HepG2 (cell line): ENCODE data around the gene TFPI. TPM values are rescaled to one million over a fixed set of nuclear protein-coding genes. Genes with fewer than 3 reads are reported as not detected.

Source experiments
- ATAC-seq: fragments of 200-7000 bp; cut with Tn5 transposase; 3 replicates; pipeline ENCODE4 v1.9.1; 2020; ENCODE audit warnings: mild to moderate bottlenecking, moderate library complexity
- BruUV-seq: library from RNA; stranded (reverse); fragments of 400-500 nt; replicated peaks from 2 replicates; lab custom pipeline; 2021; lab: Mats Ljungman, UMichigan
- CTCF ChIA-PET: fragments of 300-600 bp; formaldehyde crosslinking; extraction: SDS; loops from one replicate; lab custom pipeline; 2021; ENCODE audit warnings: low total read pairs, inconsistent platforms, low intra/inter-chr PET ratio; lab: Yijun Ruan, JAX
- POLR2A ChIA-PET: fragments of 350-600 bp; sonication (Branson Sonifier 250); formaldehyde crosslinking; loops from one replicate; lab custom pipeline; 2020; ENCODE audit warnings: antibody characterized with exemption, inconsistent platforms; lab: Yijun Ruan, JAX
- DNase-seq: peaks from one replicate; pipeline ENCODE4 v3.0.0-alpha.2; 2015; ENCODE audit warnings: low spot score
- FAIRE-seq: peaks from 3 replicates; lab custom pipeline; 2011; peaks lifted over from hg19 to GRCh38; lab: Jason Lieb, UNC
- H2AFZ ChIP-seq: one replicate; pipeline ENCODE4 v1.6.1; 2011; ENCODE audit warnings: low read length, inconsistent platforms
- H3K27ac ChIP-seq: fragments of 300-600 bp; 3 replicates; pipeline ENCODE4 v1.8.0; 2011; ENCODE audit warnings: mixed run types, mild to moderate bottlenecking, mixed read lengths, low read length, inconsistent platforms; ENCODE audit not compliant: insufficient read depth; ENCODE audit errors: extremely low read length
- H3K27me3 ChIP-seq, 2 experiments: fragments of 200-600 bp in 1 of 2; 2 replicates in 1 of 2; 3 replicates in 1 of 2; pipeline versions ENCODE4 v1.6.0 to v1.8.0; 2011; ENCODE audit warnings: low read length in 2 of 2, mild to moderate bottlenecking in 2 of 2, moderate library complexity in 2 of 2, inconsistent platforms in 1 of 2; ENCODE audit not compliant: insufficient read depth in 2 of 2, control insufficient read depth in 1 of 2
- H3K36me3 ChIP-seq, 2 experiments: fragments of 200-600 bp in 1 of 2; replicated peaks in 1 of 2; 2 replicates in 1 of 2; 3 replicates in 1 of 2; pipeline versions ENCODE4 v1.5.1 to v1.8.0; 2011; ENCODE audit warnings: low read length in 2 of 2, inconsistent platforms in 1 of 2; ENCODE audit not compliant: insufficient read depth in 2 of 2, control insufficient read depth in 1 of 2
- H3K4me1 ChIP-seq: 2 replicates; pipeline ENCODE4 v1.5.1; 2012; ENCODE audit warnings: low read length, inconsistent platforms; ENCODE audit not compliant: insufficient read depth
- H3K4me2 ChIP-seq: 2 replicates; pipeline ENCODE4 v1.6.0; 2011; ENCODE audit warnings: low read depth, low read length, inconsistent platforms
- H3K4me3 ChIP-seq, 3 experiments: fragments of 200-600 bp in 1 of 3; sonication (generic), shearing (Covaris generic) in 1 of 3; replicated peaks in 1 of 3; 2 replicates each; pipeline ENCODE4 v1.5.1; 2011 to 2016; ENCODE audit warnings: low read length in 3 of 3, inconsistent platforms in 2 of 3, low read depth in 2 of 3, mild to moderate bottlenecking in 2 of 3, control low read depth in 1 of 3, mixed read lengths in 1 of 3; ENCODE audit not compliant: insufficient read depth in 1 of 3
- H3K79me2 ChIP-seq: one replicate; pipeline ENCODE4 v1.6.1; 2011; ENCODE audit warnings: low read length, inconsistent platforms; ENCODE audit not compliant: insufficient read depth
- H3K9ac ChIP-seq: 2 replicates; pipeline ENCODE4 v1.6.0; 2011; ENCODE audit warnings: mild to moderate bottlenecking, low read depth, low read length, inconsistent platforms; ENCODE audit not compliant: insufficient read depth
- H3K9me3 ChIP-seq: 2 replicates; pipeline ENCODE4 v1.5.1; 2012; ENCODE audit warnings: mild to moderate bottlenecking, low read length
- H4K20me1 ChIP-seq: 2 replicates; pipeline ENCODE4 v1.6.0; 2011; ENCODE audit warnings: inconsistent platforms, mild to moderate bottlenecking, low read length, moderate library complexity; ENCODE audit not compliant: insufficient read depth
- MLX ChIP-seq: IDR thresholded peaks from 2 replicates; pipeline ENCODE4 v1.6.1; 2016
- MTF1 ChIP-seq: sonication (generic); formaldehyde crosslinking; IDR thresholded peaks from 2 replicates; pipeline ENCODE4 v1.5.0; 2020; ENCODE audit warnings: missing genetic modification reagents
- PAF1 ChIP-seq: IDR thresholded peaks from 2 replicates; pipeline ENCODE4 v1.6.1; 2016; ENCODE audit warnings: missing genetic modification reagents, missing compliant biosample characterization
- RARG ChIP-seq: sonication (generic); formaldehyde crosslinking; IDR thresholded peaks from 2 replicates; pipeline ENCODE4 v1.4.0; 2020; ENCODE audit warnings: low read depth, mild to moderate bottlenecking, missing genetic modification reagents
- TCF7L2 ChIP-seq: IDR thresholded peaks from 2 replicates; pipeline ENCODE4 v1.6.1; 2011; ENCODE audit warnings: mild to moderate bottlenecking, low read depth, low read length, moderate library complexity
- ZNF343 ChIP-seq: sonication (generic); formaldehyde crosslinking; IDR thresholded peaks from 2 replicates; pipeline ENCODE4 v1.4.0; 2020; ENCODE audit warnings: mild to moderate bottlenecking, missing genetic modification reagents
- ZNF670 ChIP-seq: sonication (generic); formaldehyde crosslinking; IDR thresholded peaks from 2 replicates; pipeline ENCODE4 v1.8.0; 2022; ENCODE audit warnings: mild to moderate bottlenecking, missing genetic modification reagents, borderline replicate concordance
- ZSCAN29 ChIP-seq: sonication (generic); formaldehyde crosslinking; conservative IDR thresholded peaks from 2 replicates; pipeline ENCODE4 v1.4.0; 2020; ENCODE audit warnings: mild to moderate bottlenecking, missing genetic modification reagents
- in situ Hi-C: cut with HindIII; loops from 2 replicates; pipeline ENCODE4 v1.10.0; 2017; ENCODE audit warnings: low pct_unique_long_range_greater_than_20kb; ENCODE audit not compliant: extremely low pct_ligation_motif_present
- intact Hi-C: fragments of 100-400 bp; cut with micrococcal nuclease; formaldehyde crosslinking; loops from one replicate; pipeline ENCODE4 v1.10.0; 2022; ENCODE audit not compliant: unreplicated experiment
- polyA plus RNA-seq, 8 experiments: library from polyadenylated mRNA; depleted of rRNA in 3 of 8; stranded (reverse) in 7 of 8; unstranded in 1 of 8; fragments of >200 nt; fragmentation: Illumina TruSeq in 4 of 8; extraction: Trizol in 4 of 8; gene quantifications; 2 replicates each; pipeline versions ENCODE4 v1.2.1 to v1.2.3, GENCODE V29; 2011 to 2016; ENCODE audit warnings: low read depth in 4 of 8, missing spikeins in 1 of 8, mixed read lengths in 1 of 8; ENCODE audit not compliant: insufficient read depth in 1 of 8
- total RNA-seq, 5 experiments: library from RNA; depleted of rRNA; stranded (reverse); fragments of >200 nt; fragmentation: Illumina TruSeq; extraction: Trizol; gene quantifications; 2 replicates each; pipeline ENCODE4 v1.2.3, GENCODE V29; 2016; ENCODE audit warnings: low read depth in 1 of 5
- TF ChIP-seq, protein P1 (sequence below), 2 experiments: sonication (generic) in 1 of 2; formaldehyde crosslinking in 1 of 2; IDR thresholded peaks; 2 replicates each; pipeline versions ENCODE4 v1.4.0 to v1.6.1; 2018 to 2020; ENCODE audit warnings: missing genetic modification reagents in 2 of 2, borderline replicate concordance in 1 of 2, low read depth in 1 of 2, mild to moderate bottlenecking in 1 of 2, missing biosample characterization in 1 of 2
- TF ChIP-seq, protein P2 (sequence below): IDR thresholded peaks from 2 replicates; pipeline ENCODE4 v1.6.1; 2016; ENCODE audit warnings: low read depth, missing genetic modification reagents, missing compliant biosample characterization
- TF ChIP-seq, protein P3 (sequence below): IDR thresholded peaks from 2 replicates; pipeline ENCODE4 v1.6.1; 2016; ENCODE audit warnings: mild to moderate bottlenecking

The TFPI gene
- total and polyA plus RNA-seq, 2 of the 13 experiments (the other 11 are each of a cell fraction or from before 2014, with no cell fraction given): 301 to 436 TPM

- intact Hi-C loops: no loop called here
- H3K9ac ChIP-seq: no peak overlapping the region
Measured at GRCh38 chr2:187526792-187527191, 27.4 kb downstream of the TFPI start.

More at GRCh38 chr2:187526792-187527191, 27.4 kb downstream of the TFPI start:
- TSS peak; percentile 4 for BruUV-seq
- H3K4me3 ChIP-seq: no peak overlapping the region
- H3K36me3 ChIP-seq: peaks cover 4 to 32% of the 10 kb centered on the region in 2 experiments; a peak in 4 of 5 replicates
- TF ChIP-seq MTF1 (CRISPR knock-in tag) (no peak), ZNF343 (CRISPR knock-in tag) (no peak), RARG (CRISPR knock-in tag) (0 out of 2 replicates have a peak, but pooled peaks have one; percentile 35), MLX (no peak), PAF1 (0 out of 2 replicates have a peak, but pooled peaks have one; percentile 32), TCF7L2 (0 out of 2 replicates have a peak, but pooled peaks have one; percentile 5), ZNF670 (0 out of 2 replicates have a peak, but pooled peaks have one; percentile 25), ZSCAN29 (0 out of 2 replicates have a peak, but pooled peaks have one; percentile 37)
- TF ChIP-seq, protein P1, sequence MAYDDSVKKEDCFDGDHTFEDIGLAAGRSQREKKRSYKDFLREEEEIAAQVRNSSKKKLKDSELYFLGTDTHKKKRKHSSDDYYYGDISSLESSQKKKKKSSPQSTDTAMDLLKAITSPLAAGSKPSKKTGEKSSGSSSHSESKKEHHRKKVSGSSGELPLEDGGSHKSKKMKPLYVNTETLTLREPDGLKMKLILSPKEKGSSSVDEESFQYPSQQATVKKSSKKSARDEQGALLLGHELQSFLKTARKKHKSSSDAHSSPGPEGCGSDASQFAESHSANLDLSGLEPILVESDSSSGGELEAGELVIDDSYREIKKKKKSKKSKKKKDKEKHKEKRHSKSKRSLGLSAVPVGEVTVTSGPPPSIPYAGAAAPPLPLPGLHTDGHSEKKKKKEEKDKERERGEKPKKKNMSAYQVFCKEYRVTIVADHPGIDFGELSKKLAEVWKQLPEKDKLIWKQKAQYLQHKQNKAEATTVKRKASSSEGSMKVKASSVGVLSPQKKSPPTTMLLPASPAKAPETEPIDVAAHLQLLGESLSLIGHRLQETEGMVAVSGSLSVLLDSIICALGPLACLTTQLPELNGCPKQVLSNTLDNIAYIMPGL (CRISPR knock-in tag; IDR thresholded peaks at IDR 0.05; ENCODE audit: borderline replicate concordance in 1 of 2, low read depth in 1 of 2): 0 out of 4 replicates have a peak, but pooled peaks of 1 of the 2 experiments have one; percentile 19
- TF ChIP-seq, protein P2, sequence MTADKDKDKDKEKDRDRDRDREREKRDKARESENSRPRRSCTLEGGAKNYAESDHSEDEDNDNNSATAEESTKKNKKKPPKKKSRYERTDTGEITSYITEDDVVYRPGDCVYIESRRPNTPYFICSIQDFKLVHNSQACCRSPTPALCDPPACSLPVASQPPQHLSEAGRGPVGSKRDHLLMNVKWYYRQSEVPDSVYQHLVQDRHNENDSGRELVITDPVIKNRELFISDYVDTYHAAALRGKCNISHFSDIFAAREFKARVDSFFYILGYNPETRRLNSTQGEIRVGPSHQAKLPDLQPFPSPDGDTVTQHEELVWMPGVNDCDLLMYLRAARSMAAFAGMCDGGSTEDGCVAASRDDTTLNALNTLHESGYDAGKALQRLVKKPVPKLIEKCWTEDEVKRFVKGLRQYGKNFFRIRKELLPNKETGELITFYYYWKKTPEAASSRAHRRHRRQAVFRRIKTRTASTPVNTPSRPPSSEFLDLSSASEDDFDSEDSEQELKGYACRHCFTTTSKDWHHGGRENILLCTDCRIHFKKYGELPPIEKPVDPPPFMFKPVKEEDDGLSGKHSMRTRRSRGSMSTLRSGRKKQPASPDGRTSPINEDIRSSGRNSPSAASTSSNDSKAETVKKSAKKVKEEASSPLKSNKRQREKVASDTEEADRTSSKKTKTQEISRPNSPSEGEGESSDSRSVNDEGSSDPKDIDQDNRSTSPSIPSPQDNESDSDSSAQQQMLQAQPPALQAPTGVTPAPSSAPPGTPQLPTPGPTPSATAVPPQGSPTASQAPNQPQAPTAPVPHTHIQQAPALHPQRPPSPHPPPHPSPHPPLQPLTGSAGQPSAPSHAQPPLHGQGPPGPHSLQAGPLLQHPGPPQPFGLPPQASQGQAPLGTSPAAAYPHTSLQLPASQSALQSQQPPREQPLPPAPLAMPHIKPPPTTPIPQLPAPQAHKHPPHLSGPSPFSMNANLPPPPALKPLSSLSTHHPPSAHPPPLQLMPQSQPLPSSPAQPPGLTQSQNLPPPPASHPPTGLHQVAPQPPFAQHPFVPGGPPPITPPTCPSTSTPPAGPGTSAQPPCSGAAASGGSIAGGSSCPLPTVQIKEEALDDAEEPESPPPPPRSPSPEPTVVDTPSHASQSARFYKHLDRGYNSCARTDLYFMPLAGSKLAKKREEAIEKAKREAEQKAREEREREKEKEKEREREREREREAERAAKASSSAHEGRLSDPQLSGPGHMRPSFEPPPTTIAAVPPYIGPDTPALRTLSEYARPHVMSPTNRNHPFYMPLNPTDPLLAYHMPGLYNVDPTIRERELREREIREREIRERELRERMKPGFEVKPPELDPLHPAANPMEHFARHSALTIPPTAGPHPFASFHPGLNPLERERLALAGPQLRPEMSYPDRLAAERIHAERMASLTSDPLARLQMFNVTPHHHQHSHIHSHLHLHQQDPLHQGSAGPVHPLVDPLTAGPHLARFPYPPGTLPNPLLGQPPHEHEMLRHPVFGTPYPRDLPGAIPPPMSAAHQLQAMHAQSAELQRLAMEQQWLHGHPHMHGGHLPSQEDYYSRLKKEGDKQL (CRISPR knock-in tag): 0 out of 2 replicates have a peak, but pooled peaks have one; percentile 8
- TF ChIP-seq, protein P3, sequence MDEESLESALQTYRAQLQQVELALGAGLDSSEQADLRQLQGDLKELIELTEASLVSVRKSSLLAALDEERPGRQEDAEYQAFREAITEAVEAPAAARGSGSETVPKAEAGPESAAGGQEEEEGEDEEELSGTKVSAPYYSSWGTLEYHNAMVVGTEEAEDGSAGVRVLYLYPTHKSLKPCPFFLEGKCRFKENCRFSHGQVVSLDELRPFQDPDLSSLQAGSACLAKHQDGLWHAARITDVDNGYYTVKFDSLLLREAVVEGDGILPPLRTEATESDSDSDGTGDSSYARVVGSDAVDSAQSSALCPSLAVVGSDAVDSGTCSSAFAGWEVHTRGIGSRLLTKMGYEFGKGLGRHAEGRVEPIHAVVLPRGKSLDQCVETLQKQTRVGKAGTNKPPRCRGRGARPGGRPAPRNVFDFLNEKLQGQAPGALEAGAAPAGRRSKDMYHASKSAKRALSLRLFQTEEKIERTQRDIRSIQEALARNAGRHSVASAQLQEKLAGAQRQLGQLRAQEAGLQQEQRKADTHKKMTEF (CRISPR knock-in tag): peak; percentile 9; the same call in 1 of the 2 replicates
- FAIRE-seq (no peak), DNase-seq (no peak), ATAC-seq (no peak)
- H3K79me2 ChIP-seq: peaks cover 86% of the 10 kb centered on the region
- peaks cover 3% of the 10 kb centered on the region; the same call in 1 of the 2 replicates for H4K20me1 ChIP-seq
- H3K27ac ChIP-seq: peak overlapping the region; percentile 60
- CTCF ChIA-PET: no interaction called here
- H3K4me1 ChIP-seq: peaks cover 91% of the 10 kb centered on the region
- peak overlapping the region; percentile 33 for H3K4me2 ChIP-seq
- POLR2A ChIA-PET: interaction anchor here (1.4 to 4.3 kb wide), 3 partner anchors 13 to 23 kb away, joined by 5 to 20 read pairs (median 10); no protein-coding TSS in a partner anchor
- H2AFZ ChIP-seq: no peak overlapping the region
- H3K9me3 ChIP-seq: no peaks in the 10 kb centered on the region
- in situ Hi-C loops: loop anchor here (25.0 kb wide), 1 partner anchor 1911 kb away; the partner anchor contains the start of gene WDR75
- no peaks in the 10 kb centered on the region for H3K27me3 ChIP-seq
